ENCODE results near the gene USP30.
A peak's percentile ranks its signal among the peaks of the same experiment; 100 is the strongest.
"Not testable (repeated sequence)": the region's sequence is repeated elsewhere in the genome, so short reads cannot be mapped to it uniquely, and the experiment has no call there.

The USP30 gene, protein sequence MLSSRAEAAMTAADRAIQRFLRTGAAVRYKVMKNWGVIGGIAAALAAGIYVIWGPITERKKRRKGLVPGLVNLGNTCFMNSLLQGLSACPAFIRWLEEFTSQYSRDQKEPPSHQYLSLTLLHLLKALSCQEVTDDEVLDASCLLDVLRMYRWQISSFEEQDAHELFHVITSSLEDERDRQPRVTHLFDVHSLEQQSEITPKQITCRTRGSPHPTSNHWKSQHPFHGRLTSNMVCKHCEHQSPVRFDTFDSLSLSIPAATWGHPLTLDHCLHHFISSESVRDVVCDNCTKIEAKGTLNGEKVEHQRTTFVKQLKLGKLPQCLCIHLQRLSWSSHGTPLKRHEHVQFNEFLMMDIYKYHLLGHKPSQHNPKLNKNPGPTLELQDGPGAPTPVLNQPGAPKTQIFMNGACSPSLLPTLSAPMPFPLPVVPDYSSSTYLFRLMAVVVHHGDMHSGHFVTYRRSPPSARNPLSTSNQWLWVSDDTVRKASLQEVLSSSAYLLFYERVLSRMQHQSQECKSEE

DNA sequence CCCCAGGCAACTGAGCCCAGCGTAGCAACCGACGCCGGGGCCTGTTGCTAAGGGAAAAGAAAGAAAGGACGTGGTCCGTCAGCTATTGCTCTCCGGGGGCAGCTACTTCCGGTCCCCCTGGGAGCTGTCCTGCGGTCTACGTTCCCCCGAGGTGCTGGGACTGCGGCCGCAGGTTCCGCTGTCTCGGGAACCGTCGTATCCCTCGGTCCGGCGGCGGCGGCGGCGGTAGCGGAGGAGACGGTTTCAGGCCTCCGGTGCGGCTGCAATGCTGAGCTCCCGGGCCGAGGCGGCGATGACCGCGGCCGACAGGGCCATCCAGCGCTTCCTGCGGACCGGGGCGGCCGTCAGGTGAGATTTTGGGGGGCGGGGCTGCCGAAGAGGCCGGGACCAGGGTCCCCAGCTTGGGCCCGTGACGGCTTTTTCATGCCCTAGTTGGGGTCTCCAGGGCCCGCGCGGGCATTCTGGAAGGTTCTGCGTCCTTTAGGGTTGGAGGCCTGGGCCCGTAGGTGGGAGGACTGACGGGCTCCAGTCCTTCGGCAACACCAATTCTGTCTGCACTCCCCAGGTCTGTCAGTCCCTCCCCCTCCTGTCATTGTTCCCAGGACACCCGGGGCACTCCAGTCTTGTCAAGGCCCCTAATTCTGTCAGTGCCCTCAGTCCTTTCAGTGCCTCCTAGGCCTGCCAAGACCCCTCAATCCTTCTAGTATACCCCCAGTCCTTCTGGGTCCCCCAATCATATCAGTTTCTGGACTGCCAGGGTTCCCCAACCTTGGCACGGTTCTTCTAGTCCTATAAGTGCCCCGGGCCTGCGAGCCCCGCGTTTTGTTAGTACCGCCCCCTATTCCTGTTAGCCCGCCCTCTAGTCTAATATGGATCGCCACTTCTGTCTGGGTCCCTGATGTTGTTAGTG lies at the start of gene USP30:
Gene USP30 (plus strand): TSS at position 163 of the 910 bp plus-strand sequence. CDS start 103 bp downstream, at position 266.
- DNase-seq, result peak; percentile 29

DNA sequence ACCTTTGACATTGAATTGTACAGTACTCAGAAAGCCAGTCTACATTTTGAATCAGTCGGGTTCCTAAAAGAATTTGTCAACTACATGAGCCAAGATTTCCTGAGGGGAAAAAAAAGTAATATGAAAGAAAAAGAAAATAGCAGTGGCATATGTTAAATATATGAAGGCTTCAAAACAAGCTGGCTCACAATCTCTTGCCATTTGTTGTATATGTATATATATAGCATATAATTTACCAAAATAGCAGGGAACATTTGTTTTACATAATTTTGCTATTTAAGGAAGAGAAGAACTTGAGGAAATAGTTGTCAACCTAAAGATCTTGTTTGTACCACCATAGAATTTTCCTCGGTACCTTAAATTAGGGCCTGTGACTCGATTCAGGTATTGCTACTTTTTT lies 48.4 kb upstream of the USP30 start:
- no peak for DNase-seq

DNA sequence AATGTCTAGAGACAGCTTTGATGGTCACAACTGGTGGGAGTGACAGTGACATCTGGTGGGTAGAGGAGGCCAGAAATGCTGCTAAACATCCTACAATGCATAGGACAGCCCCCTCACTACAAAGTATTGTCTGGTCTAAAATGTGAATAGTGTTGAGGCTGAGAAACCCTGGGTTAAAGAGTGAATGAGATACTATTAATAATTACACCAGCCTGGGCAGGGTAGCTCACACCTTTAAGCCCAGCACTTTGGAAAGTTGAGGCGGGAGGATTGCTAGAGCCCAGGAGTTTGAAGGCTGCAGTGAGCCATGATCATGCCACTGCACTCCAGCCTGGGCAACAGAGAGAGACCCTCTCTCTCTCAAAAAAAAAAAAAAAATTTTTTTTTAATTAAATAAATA lies 42.6 kb upstream of the USP30 start:
- no peak for DNase-seq

DNA sequence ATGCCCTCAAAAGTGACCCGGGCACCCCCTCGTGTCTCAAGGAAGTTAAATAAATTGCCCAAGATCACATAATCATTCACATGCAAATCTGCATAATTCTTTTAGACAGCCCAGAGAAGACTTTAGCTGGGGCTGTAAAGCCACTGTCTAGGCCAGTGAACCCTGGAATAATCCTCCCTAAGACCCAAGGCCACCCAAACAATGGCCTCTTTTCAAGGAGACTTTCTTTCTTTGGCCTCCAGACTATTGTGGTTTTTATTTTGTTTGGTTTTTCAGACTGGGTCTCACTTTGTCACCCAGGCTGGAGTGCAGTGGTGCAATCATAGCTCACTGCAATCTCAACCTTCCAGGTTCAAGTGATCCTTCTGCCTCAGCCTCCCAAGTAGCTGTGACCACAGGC lies 42.1 kb upstream of the USP30 start:
- DNase-seq, result no peak

DNA sequence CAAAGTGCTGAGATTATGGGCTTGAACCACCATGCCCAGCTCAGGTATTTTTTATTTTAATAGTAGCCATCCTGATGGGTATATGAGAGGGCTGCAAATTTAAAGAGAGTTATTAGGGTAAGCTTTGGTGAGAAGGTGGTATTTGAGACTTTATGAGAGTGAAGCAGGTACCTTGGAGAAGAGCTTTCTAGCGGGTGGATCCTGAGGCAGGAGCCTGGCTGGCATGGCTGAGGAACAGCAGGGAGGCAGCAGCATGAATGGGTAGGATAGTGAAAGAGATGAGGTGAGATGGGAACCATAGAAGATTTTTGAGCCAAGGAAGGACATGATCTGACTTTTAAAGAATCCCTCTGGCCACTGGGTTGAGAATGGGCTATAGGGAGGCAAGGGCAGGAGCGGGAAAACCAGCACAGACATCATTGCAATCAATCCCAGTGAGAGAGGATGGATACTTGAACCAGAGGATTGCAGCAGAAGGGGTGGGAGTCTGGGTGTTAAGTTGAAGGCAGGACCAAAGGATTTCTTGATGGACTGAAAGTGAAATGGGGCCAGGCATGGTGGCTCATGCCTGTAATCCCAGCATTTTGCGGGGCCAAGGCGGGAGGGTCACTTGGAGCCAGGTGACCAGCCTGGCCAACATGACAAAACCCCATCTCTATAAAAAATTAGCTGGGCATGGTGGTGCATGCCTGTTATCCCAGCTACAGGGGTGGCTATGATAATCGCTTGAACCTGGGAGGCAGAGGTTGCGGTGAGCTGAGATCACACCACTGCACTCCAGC lies 37.2 kb upstream of the USP30 start:
- DNase-seq, result no peak

DNA sequence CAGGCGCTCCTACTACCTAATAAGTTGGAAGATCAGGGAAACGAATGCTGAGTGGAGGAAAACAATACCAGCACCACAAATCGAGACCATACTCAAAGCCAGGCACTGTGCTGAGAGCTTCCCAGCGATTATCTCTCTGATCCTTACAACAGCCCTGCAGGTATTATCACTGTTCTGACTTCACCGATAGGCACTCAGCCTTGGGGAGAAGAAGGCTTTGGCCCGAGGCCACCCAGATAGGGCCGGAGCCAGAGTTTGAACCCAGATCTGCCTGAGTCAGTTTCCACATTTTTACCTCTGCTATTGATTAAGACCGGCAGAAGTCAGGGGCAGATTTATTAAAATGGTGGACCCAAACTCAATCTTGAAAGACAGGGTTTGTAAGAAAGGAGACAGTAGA lies 36.4 kb upstream of the USP30 start:
- no peak for DNase-seq

DNA sequence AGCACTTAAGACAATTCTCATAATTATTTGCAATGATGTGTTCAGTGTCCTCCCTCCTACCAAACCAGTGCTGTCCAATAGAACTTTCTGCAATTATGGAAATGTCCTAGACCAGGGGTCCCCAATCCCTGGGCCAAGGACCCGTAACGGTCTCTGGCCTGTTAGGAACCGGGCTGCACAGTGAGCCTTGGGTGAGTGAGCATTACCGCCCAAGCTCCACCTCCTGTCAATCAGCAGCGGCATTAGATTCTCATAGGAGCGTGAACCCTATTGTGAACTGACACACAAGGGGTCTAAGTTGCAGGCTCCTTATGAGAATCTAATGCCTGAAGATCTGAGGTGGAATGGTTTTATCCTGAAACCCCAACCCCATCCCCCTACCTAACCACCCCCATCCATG lies 35.4 kb upstream of the USP30 start:
- DNase-seq, result no peak

DNA sequence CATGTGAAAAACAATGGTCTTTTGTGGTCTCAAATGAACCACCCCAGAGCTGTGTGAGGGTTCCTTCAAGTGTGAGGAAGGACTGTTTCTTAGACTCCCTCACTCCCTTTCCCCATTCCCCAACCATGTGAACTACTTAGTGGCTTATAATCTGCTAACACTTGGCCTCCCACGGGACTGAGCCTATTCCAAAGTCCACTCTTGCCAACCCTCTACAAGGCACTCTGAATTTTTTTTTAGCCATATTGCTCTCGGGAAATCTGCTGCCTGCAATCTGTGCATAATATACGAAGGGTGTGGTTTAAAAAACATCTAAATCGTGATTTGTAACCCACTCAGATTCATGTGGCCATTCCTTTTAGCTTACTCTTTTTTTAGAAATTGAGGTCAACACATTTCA lies 34.1 kb upstream of the USP30 start:
- DNase-seq, result peak; percentile 91

DNA sequence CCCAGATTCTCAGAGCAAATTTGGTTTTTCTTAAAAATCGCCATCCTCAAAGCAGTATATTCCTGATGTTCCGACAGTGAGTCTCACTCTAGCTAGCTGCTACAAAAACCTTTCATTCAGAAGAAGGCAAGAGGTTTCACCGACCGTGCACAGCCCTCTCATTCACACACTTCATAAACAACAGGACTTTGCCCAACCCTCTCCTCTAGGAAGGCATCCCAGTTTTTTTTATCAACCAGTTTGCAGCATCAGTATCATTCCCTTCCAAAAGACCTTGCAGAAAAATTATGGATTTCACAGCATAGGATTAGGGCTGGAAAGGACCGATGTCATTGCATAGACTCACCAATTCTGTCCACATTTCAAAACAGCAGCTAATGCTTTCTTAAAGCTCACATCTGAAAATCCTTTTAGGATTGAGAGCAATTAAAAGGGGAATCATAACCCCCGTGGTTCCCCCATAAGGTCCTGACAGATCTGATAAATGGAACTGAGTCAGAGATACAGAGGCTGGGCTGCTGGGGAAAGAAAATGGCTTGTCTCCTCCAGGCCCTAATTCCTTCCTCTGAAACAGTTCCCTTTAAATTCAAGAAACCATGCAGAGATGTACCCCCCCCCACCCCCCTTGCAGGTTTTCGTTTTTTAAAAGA lies 32.1 kb upstream of the USP30 start:
- DNase-seq, result no peak

DNA sequence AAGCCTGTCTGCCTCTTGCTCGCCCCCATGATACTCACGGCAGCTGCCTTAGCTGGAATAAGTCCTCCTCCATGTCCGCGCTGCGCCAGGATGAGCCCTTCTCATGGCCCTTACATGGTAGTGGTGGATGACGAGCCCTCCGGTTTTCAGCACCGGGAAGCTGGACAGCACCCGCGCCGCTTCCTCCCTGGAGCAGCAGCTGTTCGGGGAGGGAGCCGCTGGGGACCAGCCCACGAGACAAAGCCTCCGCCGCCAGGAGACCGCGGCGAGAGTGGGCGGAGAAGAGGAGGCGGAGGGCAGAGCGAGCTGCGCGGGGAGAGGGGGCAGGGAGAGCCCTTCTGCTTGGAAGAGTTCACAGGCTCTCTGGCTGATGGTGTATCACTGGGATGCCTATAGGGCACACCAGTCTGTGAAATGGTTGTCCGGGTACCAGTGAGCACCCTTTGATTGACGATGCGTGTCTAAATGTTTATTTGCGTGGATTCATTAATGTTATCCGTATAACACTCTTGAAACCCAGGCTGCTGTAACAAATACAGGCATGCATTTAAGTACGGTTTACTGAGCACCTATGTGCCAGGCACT lies 31.5 kb upstream of the USP30 start, which contains the start of gene SVOP:
Gene SVOP (minus strand): TSS at position 273 of the 585 bp plus-strand sequence. CDS start 200 bp downstream, at position 73.
- DNase-seq, result peak; percentile 64

DNA sequence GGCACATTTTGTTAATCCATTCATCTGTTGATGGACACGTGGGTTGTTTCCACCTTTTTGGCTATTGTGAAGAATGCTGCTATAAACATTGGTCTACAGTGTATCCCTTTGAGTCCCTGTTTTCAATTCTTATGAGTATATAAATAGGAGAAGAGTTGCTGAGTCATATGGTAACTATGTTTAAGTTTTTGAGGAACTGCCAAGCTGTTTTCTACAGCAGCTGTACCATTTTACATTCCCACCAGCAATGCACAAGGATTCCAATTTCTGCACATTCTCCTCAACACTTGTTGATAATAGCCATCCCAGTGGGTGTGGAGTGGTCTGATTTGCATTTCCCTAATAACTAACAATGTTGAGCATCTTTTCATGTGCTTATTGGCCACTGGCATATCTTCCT lies 24.6 kb upstream of the USP30 start:
- DNase-seq, result no peak

DNA sequence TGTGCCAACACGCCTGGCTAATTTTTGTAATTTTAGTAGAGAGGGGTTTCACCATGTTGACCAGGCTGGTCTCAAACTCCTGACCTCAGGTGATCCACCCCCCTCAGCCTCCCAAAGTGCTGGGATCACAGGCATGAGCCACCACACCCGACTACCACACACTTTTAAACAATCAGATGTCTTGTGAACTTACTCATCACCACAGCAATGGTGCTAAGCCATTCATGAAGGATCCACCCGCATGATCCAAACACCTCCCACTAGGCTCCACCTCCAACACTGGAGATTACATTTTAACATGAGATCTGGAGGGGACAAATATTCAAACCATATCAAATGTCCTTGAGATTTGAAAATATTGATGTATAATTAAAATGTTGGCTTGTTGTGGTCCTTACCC lies 23.8 kb upstream of the USP30 start:
- not testable (repeated sequence) for DNase-seq

DNA sequence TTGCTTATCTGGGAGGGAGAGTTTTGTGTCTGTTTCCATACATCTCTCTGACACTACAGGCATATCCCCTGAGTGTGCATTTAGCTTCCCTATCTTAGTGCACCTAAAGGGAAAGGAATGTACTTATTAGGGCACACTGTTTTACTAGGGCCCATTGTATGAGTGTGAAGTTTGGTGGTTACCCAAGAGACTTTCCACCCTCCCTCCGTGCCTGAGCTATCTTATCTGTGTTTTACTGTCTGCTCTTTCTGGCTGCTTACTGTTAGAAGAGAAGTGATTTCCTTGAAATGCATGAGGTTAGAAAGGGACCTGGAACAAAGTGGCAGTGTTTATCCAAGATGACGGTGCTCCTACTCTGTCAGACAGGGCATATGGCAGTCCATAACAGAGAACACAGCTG lies 23.0 kb upstream of the USP30 start:
- no peak for DNase-seq

DNA sequence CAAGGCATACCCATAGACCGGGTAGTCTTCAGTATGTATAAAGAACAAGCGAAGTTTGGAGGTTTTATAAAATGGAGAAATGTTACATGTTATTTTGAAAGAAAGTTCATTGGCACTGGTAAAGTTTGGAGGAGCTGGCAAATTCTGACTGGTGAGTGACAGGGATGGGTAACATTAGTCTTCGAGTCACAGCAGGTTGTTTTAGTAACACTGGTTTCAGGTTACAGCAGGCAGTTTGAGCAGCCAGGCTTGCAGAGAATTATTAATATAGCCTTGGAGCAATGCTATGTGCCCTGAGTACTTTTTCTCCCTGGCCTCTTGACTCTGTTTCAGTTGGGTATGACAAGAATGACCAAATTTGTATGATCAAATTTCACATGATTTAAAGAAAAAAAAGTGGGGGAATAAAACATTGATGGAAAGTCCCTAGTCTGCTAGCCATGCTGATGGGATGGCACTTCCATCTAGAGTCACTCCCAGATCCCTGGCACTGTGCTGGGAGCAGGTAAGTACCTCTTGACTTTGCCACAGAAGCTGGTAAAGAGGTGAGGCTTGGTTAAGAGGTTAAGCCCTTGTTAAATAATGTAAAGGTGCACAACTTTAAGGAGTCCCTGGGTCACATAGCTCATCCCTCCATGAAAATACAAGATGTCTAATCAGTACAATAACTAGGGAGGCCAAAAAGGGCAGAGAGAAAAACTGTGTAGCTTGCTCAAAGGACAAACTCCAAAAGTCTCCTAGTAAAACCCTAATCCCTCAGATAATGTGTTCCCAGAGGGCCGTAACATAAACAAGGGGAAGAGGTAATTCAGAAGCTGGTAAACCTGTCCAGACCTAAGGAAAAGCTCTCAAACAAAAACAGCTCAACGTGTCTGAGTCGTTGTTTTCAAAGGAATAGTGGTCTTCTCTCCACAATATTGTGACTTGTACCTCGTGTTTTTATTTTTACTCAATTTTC lies 18.9 kb upstream of the USP30 start:
- DNase-seq, result no peak

DNA sequence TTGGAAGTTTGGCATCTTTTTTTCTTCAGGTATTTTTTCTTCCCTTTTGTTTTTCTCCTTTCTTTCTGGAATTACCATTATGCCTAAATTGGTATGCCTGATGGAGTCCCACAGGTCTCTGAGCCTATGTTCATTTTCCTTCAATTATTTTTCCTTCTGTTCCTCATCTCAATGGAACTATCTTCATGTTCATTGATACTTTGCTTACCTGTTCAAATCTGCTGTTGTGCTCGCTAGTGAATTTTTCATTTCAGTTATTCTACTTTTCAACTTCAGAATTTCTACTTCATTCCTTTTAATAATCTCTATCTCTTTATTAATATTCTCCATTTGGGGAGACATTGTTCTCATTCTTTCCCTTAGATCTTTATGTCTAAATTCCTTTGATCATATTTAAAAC lies 15.4 kb upstream of the USP30 start:
- no peak for DNase-seq

DNA sequence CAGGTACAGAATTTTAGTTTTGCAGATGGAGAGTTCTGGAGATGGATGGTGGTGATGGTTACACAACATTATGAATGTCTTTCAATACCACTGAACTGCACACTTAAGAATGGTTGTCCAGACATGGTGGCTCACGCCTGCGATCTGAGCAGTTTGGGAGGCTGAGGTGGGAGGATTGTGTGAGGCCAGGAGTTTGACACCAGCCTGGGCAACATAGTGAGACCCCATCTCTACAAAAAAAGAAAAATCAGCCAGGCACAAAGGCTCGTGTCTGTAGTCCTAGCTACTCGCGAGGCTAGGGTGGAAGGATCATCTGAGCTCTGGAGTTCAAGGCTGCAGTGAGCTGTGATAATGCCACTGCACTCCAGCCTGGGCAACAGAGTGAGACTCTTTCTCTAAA lies 8.1 kb upstream of the USP30 start:
- DNase-seq, result no peak

DNA sequence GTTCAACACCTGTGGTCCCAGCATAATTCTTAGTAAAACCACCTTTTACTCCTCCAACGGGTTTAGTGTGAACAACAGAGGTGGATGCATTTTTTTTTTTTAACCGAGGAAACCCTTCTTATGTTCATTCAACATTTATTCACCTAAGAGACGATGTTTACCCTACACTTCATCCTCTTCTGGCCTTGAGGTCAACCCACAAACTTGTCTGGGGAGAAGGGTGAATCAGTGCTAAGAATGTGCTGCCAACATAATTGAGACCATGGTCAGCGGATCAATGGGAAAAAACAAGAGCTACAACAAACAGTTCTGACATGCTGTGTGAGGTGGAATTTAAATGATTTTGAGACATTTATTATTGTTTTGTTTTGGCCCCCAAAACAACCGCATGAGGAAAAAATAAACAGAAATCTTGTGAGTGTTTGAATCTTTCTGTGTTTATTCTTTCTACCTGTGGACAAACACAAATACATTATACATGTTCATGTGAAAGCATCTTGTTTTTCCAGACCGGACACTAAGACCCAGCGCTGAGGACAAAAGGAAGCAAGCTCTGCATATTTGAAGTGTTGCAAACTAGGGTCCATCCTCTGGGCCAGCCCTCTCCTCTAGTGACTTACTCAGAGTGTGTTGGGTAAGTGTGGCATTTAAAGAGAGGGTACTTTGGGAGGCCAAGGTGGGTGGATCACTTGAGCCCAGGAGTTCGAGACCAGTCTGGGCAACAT lies 5.1 kb upstream of the USP30 start:
- no peak for DNase-seq

DNA sequence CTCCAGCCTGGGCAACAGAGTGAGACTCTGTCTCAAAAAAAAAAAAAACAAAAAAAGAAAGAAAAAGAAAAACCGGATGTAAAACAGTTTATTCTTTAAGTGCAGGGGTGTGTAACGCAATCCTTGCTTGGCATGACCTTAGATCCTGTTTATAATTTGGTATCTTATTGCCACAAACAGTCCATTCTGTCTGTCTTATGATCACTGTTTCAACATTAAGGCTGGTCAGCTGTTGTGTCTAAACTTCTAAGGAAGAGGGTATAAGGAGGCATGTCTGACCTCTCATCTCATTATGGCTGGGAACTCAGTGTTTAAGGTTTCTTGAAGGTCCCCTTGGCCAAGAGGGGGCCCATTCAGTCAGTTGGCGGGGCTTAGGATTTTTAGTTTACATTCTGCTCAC lies 3.7 kb upstream of the USP30 start:
- not testable (repeated sequence) for DNase-seq

DNA sequence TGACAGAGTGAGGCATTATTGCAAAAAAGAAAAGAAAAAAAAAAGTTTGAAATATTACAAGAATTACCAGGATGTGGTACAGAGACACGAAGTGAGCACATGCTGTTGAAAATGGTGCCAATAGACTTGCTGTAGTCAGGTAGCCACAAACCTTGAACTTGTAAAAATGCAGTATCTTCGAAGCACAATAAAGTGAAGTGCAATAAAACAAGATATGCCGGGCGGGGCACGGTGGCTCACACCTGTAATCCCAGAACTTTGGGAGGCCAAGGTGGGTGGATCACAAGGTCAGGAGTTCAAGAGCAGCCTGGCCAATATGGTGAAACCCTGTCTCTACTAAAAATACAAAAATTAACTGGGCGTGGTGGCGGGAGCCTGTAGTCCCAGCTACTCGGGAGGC lies 2.6 kb upstream of the USP30 start:
- DNase-seq, result not testable (repeated sequence)

DNA sequence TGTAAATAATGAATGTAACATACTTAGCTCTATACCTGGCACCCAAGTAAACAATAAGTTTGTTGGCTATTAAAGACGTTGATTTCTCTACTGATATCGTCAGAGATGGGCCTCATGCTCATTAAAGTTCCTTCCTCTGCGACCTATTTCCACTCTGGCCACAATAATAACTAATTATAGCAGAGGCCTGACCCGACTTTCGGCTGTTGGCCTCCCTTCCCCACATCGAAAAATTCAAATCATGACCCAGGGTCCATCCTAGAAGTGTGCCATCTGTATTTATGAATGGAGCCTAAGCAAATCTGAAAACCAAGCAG lies 321 bp upstream of the USP30 start:
- DNase-seq, result no peak

All from NCI-H524 treated with DMSO at 0.1 percent for 48 hours (cell line).